Activated CD4-positive, CD25-positive, alpha-beta regulatory T cell treated with anti-CD3 and anti-CD28 coated beads, Interleukin-2, amount 50 U/mL, for 72 hours (primary cell): ENCODE data around the gene PPM1N.

Source experiments
- DNase-seq: peaks from one replicate; pipeline ENCODE4 v3.0.0; 2021

PPM1N gene

DNA sequence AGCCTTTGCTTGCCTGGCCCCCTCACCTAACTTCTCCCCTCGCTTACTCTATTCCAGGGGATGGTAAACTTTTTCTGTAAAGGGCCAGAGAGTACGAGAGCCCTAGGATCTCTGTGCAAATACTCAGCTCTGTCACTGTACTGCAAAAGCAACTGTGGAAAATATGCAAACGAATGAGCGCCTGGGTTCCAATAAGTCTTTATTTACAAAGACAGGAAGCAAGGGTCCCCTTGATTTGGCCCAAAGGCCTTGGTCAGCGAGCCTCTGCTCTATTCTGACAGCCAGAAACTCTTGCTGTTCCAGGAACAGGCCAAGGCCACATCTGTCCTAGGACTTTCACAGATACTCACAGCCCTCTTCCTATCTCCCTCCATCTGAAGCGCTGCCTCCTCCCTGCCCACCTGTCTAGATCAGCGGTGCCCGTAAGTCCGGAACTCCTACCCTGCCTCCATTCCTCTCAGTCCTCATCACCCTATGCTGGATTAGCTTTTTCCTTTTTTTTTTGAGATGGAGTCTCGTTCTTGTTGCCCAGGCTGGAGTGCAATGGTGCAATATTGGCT, 49.0 kb downstream of the PPM1N start:
- no peak for DNase-seq

DNA sequence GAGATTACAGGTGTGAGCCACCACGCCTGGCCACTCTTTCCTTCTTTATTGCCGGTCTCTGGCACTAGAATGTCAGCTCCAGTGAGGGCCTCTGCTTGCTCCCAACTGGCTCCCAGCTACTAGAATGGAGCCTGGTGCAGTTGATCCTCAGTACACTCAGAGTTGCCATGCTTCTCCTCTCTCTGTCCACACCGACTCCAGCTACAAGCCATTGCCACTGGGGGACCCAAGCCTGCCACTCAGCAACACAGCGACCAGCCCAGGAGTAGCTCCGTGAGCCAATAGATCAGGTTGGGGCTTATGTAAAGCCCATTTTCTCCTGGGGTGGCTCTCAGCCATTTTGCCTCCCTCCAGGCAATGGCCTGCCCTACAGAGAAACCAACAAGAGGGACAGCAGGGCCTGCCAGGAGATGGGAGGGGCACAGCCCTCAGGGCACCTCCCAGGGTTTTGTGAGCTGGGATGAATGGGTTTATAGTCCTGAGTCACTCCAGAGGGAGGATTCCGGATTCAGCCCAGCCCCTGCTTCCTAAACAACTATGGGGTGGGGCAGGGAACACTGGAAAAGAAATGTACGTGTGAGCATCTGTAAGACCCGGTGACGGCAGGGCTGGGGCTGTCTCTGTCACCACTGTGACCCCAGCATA, 49.8 kb downstream of the PPM1N start:
- no peak for DNase-seq
